ENCODE results near the gene CHD9. TPM values are rescaled to one million over a fixed set of nuclear protein-coding genes. Genes with fewer than 3 reads are reported as not detected.
"Not testable (repeated sequence)": the region's sequence is repeated elsewhere in the genome, so short reads cannot be mapped to it uniquely, and the experiment has no call there.

CHD9 gene
- total RNA-seq, 2 donors from 2014 or later: 68.6 to 73.7 TPM

DNA sequence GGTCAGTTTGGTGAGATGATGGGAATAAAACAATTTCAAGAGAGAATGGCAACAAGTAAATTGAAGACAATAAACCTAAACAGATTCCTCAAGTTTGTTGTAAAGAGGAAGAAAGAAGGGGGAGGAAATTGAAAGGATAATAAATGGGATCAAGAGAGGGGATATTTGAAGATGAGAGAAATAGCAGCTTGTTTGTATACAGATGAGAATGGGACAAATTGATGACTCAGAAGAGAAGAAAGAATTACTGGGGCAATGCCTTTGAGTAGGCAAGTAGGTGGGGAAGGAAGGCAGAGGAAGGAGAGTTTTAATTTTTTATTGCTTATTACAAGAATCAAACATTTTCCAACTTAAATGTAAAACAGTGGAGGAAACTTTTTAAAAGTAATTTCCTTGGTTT lies 98.3 kb downstream of the CHD9 start:
- intact Hi-C loops (cut with DNase I, micrococcal nuclease): no loop called here
- ATAC-seq: no peak

GRCh38 chr16:53154513-53154912 lies 99.7 kb downstream of the CHD9 start:
- ATAC-seq (no peak), DNase-seq (no peak)
- intact Hi-C loops (cut with DNase I, micrococcal nuclease): no loop called here

More for the DNA sequence above, 98.3 kb downstream of the CHD9 start:
- no peak for DNase-seq

GRCh38 chr16:53156516-53156915 lies 101.7 kb downstream of the CHD9 start:
- DNase-seq: no peak
- no peak for ATAC-seq
- intact Hi-C loops (cut with DNase I, micrococcal nuclease): no loop called here

DNA sequence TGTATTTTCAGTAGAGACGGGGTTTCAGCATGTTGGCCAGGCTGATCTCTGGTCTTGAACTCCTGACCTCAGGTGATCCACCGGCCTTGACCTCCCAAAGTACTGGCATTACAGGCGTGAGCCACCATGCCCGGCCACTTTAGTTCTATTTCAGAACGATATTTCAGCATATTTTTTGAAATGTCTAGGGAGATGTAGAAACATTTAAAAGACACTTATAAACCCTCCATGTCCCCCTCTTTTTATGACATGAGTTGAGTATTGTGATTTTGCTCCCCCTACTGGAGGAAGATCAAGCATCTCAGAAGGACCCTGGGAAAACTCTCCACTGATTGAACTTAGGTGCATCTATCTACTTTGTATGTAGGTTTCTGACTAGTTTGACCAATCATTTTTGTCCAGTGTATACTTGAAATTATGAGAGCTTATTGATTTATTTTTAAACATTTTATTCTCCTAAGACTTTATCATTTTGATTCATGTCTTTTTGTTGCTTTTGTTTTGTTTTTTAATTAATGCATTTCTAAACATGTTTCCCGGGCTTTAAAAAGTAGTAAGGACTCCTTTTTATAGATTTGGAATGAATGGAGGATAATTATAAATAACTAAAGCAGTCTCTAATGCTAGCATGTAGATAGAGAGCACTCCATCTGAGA lies 105.1 kb downstream of the CHD9 start:
- intact Hi-C loops (cut with DNase I, micrococcal nuclease): no loop called here
- ATAC-seq: peak; percentile 78
- no peak for DNase-seq

GRCh38 chr16:53166099-53166498 lies 111.3 kb downstream of the CHD9 start:
- DNase-seq: no peak
- no peak for ATAC-seq
- intact Hi-C loops (cut with DNase I, micrococcal nuclease): no loop called here

DNA sequence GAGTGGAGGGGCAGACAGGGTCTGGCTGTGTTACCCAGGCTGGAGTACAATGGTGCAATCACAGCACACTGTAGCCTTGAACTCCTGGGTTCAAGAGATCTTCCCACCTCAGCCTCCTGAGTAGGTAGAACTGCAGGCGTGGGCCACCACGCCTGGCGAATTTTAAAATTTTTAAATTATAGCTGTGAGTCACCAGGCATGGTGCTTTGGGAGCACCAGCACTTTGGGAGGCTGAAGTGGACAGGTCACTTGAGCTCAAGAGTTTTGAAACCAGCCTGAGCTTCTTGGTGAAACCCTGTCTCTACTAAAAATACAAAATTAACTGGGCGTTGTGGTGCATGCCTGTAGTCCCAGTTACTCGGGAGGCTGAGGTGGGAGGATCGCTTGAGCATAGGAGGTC lies 114.0 kb downstream of the CHD9 start:
- no peak for DNase-seq
- intact Hi-C loops (cut with DNase I, micrococcal nuclease): no loop called here
- ATAC-seq: no peak

DNA sequence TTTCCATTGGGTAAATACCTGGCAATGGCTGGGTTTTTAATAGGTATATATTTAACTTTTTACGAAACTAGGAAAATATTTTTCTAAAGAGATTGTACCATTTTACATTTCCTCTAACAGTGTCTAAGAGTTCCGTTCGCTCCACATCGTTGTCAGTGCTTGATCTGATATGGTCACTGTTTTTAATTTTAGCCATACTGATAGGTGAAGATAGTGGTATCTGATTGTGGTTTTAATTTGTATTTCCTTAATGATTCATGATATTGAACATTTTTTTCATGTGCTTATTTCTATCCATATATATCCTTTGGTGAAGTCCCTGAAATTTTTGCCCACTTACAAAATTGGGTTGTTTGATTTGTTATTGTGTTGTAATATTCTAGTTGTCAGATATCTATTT lies 117.7 kb downstream of the CHD9 start:
- no peak for ATAC-seq
- intact Hi-C loops (cut with DNase I, micrococcal nuclease): no loop called here
- DNase-seq: no peak

- intact Hi-C loops (cut with DNase I, micrococcal nuclease): no loop called here
- ATAC-seq (no peak), DNase-seq (no peak)
Observed at GRCh38 chr16:53175118-53175517, 120.3 kb downstream of the CHD9 start.

- no peak for ATAC-seq
- no peak for DNase-seq
- intact Hi-C loops (cut with DNase I, micrococcal nuclease): no loop called here
Observed at GRCh38 chr16:53176434-53176833, 121.6 kb downstream of the CHD9 start.

DNA sequence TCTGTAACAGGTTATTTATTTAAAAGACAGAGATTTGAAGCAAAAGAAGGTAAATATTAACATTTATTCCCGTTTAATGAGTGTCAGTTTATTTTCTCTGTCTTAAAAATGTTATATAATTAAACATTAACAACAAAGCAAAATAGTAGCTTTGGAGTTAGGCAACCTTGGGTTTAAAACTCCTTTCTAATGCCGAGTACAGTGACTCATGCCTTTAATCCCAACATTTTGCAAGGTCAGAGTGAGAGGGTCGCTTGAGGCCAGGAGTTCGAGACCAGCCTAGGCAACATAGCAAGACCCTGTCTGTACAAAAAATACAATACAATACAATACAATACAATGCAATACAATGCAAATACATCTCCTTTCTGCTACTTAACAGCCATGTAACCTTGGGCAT lies 128.7 kb downstream of the CHD9 start:
- ATAC-seq: no peak
- no peak for DNase-seq

DNA sequence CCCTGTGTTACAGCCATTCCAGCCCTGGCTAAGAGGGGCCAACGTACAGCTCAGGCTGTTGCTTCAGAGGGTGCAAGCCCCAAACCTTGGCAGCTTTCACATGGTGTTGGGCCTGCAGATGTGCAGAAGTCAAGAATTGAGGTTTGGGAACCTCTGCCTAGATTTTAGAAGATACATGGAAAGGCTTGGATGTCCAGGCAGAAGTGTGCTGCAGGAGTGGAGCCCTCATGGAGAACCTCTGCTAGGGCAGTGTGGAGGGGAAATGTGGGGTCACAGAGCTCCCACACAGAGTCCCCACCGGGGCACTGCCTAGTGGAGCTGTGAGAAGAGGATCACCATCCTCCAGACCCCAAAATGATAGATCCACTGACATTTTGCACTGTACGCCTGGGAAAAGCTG lies 130.9 kb downstream of the CHD9 start:
- ATAC-seq; intact Hi-C loops (cut with DNase I, micrococcal nuclease): not testable (repeated sequence)

More for the DNA sequence above, 128.7 kb downstream of the CHD9 start:
- intact Hi-C loops (cut with DNase I, micrococcal nuclease): no loop called here

GRCh38 chr16:53187775-53188174 lies 133.0 kb downstream of the CHD9 start:
- DNase-seq (no peak), ATAC-seq (no peak)
- intact Hi-C loops (cut with DNase I, micrococcal nuclease): no loop called here

More for the DNA sequence above, 130.9 kb downstream of the CHD9 start:
- DNase-seq: not testable (repeated sequence)

GRCh38 chr16:53191413-53191812 lies 136.6 kb downstream of the CHD9 start:
- DNase-seq (no peak), ATAC-seq (no peak)
- intact Hi-C loops (cut with DNase I, micrococcal nuclease): no loop called here

DNA sequence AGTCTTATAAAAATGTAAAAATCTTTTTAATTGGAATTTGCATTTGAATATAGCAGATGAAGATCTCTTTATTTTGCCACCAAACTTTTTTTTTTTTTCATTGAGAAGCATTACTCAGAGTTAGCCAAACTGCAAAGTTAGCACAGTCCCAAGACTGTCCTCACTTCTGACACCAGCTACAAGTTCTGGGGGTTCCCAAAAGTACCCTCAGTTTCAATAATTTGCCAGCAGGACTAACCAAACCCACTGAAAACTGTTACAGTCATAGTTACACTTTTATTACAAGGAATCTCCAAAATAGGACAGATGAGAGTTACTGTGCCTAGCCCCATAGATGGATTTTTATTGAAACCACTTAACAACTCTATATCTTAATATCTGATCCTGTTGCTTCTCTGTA lies 144.1 kb downstream of the CHD9 start:
- intact Hi-C loops (cut with DNase I, micrococcal nuclease): no loop called here
- no peak for DNase-seq
- ATAC-seq: no peak

GRCh38 chr16:53201900-53202299 lies 147.1 kb downstream of the CHD9 start:
- intact Hi-C loops (cut with DNase I, micrococcal nuclease): no loop called here
- DNase-seq (no peak), ATAC-seq (no peak)

DNA sequence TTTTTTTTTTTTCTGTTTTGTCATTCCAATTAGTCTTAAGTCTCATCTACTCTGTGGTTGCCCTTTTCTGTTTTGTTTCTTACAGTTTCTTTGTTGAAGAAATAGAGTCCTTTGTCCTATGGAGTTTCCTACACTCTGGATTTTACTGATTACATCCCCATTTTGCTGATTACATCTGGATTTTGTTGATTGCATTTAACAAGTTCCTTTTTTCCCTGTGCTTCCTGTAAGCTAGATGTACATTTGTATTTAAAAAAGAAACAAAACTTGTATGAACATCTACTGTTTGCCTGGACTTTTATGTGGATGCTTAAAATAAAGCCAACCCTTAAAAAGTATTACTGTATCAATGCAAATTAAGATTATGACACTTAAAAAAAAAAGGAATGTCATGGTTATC lies 147.6 kb downstream of the CHD9 start:
- DNase-seq: no peak
- no peak for ATAC-seq
- intact Hi-C loops (cut with DNase I, micrococcal nuclease): no loop called here

- intact Hi-C loops (cut with DNase I, micrococcal nuclease): loop anchor here in 1 of 2 donors (5.0 kb wide), 2 partner anchors 76 to 161 kb away; no protein-coding TSS in a partner anchor
- ATAC-seq: peak; percentile 93
- peak; percentile 39 to 48 for DNase-seq
Observed at GRCh38 chr16:53207810-53208752, 153.3 kb downstream of the CHD9 start.

GRCh38 chr16:53209429-53209828 lies 154.6 kb downstream of the CHD9 start:
- peak; percentile 8 for ATAC-seq
- intact Hi-C loops (cut with DNase I, micrococcal nuclease): loop anchor here in 1 of 2 donors (5.0 kb wide), 2 partner anchors 77 to 162 kb away; no protein-coding TSS in a partner anchor
- DNase-seq: no peak

- intact Hi-C loops (cut with DNase I, micrococcal nuclease): loop anchor here in 1 of 2 donors (5.0 kb wide), 2 partner anchors 78 to 163 kb away; no protein-coding TSS in a partner anchor
- no peak for DNase-seq
- ATAC-seq: no peak
Observed at GRCh38 chr16:53209877-53210276, 155.1 kb downstream of the CHD9 start.

GRCh38 chr16:53211253-53211652 lies 156.5 kb downstream of the CHD9 start:
- DNase-seq (no peak), ATAC-seq (no peak)
- intact Hi-C loops (cut with DNase I, micrococcal nuclease): no loop called here

Data from left colon (tissue), 2 donors.